Activated naive CD8-positive, alpha-beta T cell treated with anti-CD3 and anti-CD28 coated beads for 36 hours (primary cell): ENCODE data around the gene CEACAM18. TPM values are rescaled to one million over a fixed set of nuclear protein-coding genes. Genes with fewer than 3 reads are reported as not detected.
"Not testable (repeated sequence)": the region's sequence is repeated elsewhere in the genome, so short reads cannot be mapped to it uniquely, and the experiment has no call there.

ENCODE experiments used
- DNase-seq: peaks from one replicate; pipeline ENCODE4 v3.0.0; 2021
- H3K27ac Mint-ChIP-seq: one replicate; pipeline ENCODE4 v1.8.0; 2022; ENCODE audit warnings: mild to moderate bottlenecking, moderate library complexity, mixed read lengths
- H3K27me3 Mint-ChIP-seq: one replicate; pipeline ENCODE4 v1.8.0; 2022; ENCODE audit warnings: mild to moderate bottlenecking, mixed read lengths
- H3K36me3 Mint-ChIP-seq: one replicate; pipeline ENCODE4 v1.8.0; 2021; ENCODE audit warnings: mild to moderate bottlenecking, mixed read lengths
- H3K4me1 Mint-ChIP-seq: one replicate; pipeline ENCODE4 v1.8.0; 2021; ENCODE audit warnings: mixed read lengths
- H3K4me3 Mint-ChIP-seq: one replicate; pipeline ENCODE4 v1.8.0; 2022; ENCODE audit warnings: mild to moderate bottlenecking, moderate library complexity, mixed read lengths
- H3K9me3 Mint-ChIP-seq: one replicate; pipeline ENCODE4 v1.8.0; 2022; ENCODE audit warnings: mixed read lengths
- total RNA-seq, 2 experiments: library from RNA; stranded (reverse); gene quantifications; one replicate each; pipeline ENCODE4 v1.2.3, GENCODE V29; 2021

Gene CEACAM18
- total RNA-seq = not detected

- no peak within 1 kb of the TSS for H3K27ac Mint-ChIP-seq
- H3K4me3 Mint-ChIP-seq = no peak within 1 kb of the TSS
- H3K36me3 Mint-ChIP-seq = peaks cover 1% of the 10 kb centered on the region
- DNase-seq = no peak
- H3K27me3 Mint-ChIP-seq = peaks cover 23% of the 10 kb centered on the region
- no peaks in the 10 kb centered on the region for H3K9me3 Mint-ChIP-seq
- peaks cover 5% of the 10 kb centered on the region for H3K4me1 Mint-ChIP-seq
Observed at GRCh38 chr19:51478381-51479234, at the start of gene CEACAM18. Gene CEACAM18 (plus strand): TSS chr19:51478539.

GRCh38 chr19:51430221-51430620 lies 48.1 kb upstream of the CEACAM18 start:
- Mint-ChIP-seq H3K27ac (no peak overlapping the region), H3K36me3 (no peaks in the 10 kb centered on the region), H3K4me3 (no peak overlapping the region), H3K9me3 (no peaks in the 10 kb centered on the region), H3K4me1 (peaks cover 2% of the 10 kb centered on the region), H3K27me3 (peaks cover 5% of the 10 kb centered on the region)
- no peak for DNase-seq

- no peaks in the 10 kb centered on the region for H3K36me3 Mint-ChIP-seq
- H3K4me1 Mint-ChIP-seq = peaks cover 2% of the 10 kb centered on the region
- no peak for DNase-seq
- peaks cover 6% of the 10 kb centered on the region for H3K27me3 Mint-ChIP-seq
- H3K9me3 Mint-ChIP-seq = no peaks in the 10 kb centered on the region
- no peak overlapping the region for H3K27ac Mint-ChIP-seq
- no peak overlapping the region for H3K4me3 Mint-ChIP-seq
Observed at GRCh38 chr19:51431124-51431523, 47.2 kb upstream of the CEACAM18 start.

- Mint-ChIP-seq H3K36me3 (no peaks in the 10 kb centered on the region), H3K27me3 (peaks cover 10% of the 10 kb centered on the region), H3K4me3 (no peak overlapping the region), H3K4me1 (peaks cover 2% of the 10 kb centered on the region), H3K27ac (no peak overlapping the region), H3K9me3 (no peaks in the 10 kb centered on the region)
- DNase-seq = no peak
Observed at GRCh38 chr19:51433043-51433442, 45.3 kb upstream of the CEACAM18 start.

- no peak for DNase-seq
- Mint-ChIP-seq H3K27ac (no peak overlapping the region), H3K4me3 (no peak overlapping the region), H3K27me3 (peaks cover 12% of the 10 kb centered on the region), H3K36me3 (no peaks in the 10 kb centered on the region), H3K4me1 (peaks cover 14% of the 10 kb centered on the region), H3K9me3 (no peaks in the 10 kb centered on the region)
Observed at GRCh38 chr19:51434456-51434855, 43.9 kb upstream of the CEACAM18 start.

- H3K27ac Mint-ChIP-seq = no peak overlapping the region
- H3K27me3 Mint-ChIP-seq = peaks cover 14% of the 10 kb centered on the region
- H3K4me3 Mint-ChIP-seq = no peak overlapping the region
- H3K9me3 Mint-ChIP-seq = no peaks in the 10 kb centered on the region
- peaks cover 48% of the 10 kb centered on the region for H3K4me1 Mint-ChIP-seq
- no peaks in the 10 kb centered on the region for H3K36me3 Mint-ChIP-seq
- peak; percentile 15 for DNase-seq
Observed at GRCh38 chr19:51439021-51439465, 39.3 kb upstream of the CEACAM18 start.

GRCh38 chr19:51440052-51440451 lies 38.3 kb upstream of the CEACAM18 start:
- Mint-ChIP-seq H3K4me3 (peak overlapping the region; percentile 3), H3K4me1 (peaks cover 48% of the 10 kb centered on the region)

GRCh38 chr19:51440846-51441409 lies 37.4 kb upstream of the CEACAM18 start:
- peak; percentile 57 for DNase-seq
- Mint-ChIP-seq H3K27me3 (peaks cover 16% of the 10 kb centered on the region), H3K36me3 (no peaks in the 10 kb centered on the region), H3K9me3 (no peaks in the 10 kb centered on the region), H3K4me3 (peak overlapping the region; percentile 67), H3K4me1 (peaks cover 48% of the 10 kb centered on the region), H3K27ac (peak overlapping the region; percentile 95)

More at GRCh38 chr19:51440052-51440451, 38.3 kb upstream of the CEACAM18 start:
- H3K27me3 Mint-ChIP-seq = peaks cover 16% of the 10 kb centered on the region
- no peak for DNase-seq
- H3K9me3 Mint-ChIP-seq = no peaks in the 10 kb centered on the region
- no peak overlapping the region for H3K27ac Mint-ChIP-seq
- no peaks in the 10 kb centered on the region for H3K36me3 Mint-ChIP-seq

GRCh38 chr19:51441410-51442390 lies 36.6 kb upstream of the CEACAM18 start:
- Mint-ChIP-seq H3K9me3 (no peaks in the 10 kb centered on the region), H3K36me3 (no peaks in the 10 kb centered on the region), H3K27ac (peak overlapping the region; percentile 95), H3K4me1 (peaks cover 48% of the 10 kb centered on the region), H3K4me3 (peak overlapping the region; percentile 67), H3K27me3 (peaks cover 10% of the 10 kb centered on the region)
- DNase-seq = peak; percentile 91

- not testable (repeated sequence) for H3K36me3 Mint-ChIP-seq, H3K27ac Mint-ChIP-seq, H3K4me3 Mint-ChIP-seq, H3K27me3 Mint-ChIP-seq, DNase-seq
- H3K4me1 Mint-ChIP-seq = peaks cover 28% of the 10 kb centered on the region
- peaks cover 22% of the 10 kb centered on the region for H3K9me3 Mint-ChIP-seq
Observed at GRCh38 chr19:51447510-51447909, 30.8 kb upstream of the CEACAM18 start.

GRCh38 chr19:51448011-51448410 lies 30.3 kb upstream of the CEACAM18 start:
- DNase-seq = no peak
- Mint-ChIP-seq H3K9me3 (peaks cover 22% of the 10 kb centered on the region), H3K27me3 (peaks cover 8% of the 10 kb centered on the region), H3K4me3 (peak overlapping the region; percentile 43), H3K27ac (peak overlapping the region; percentile 65), H3K4me1 (peaks cover 23% of the 10 kb centered on the region), H3K36me3 (peaks cover 5% of the 10 kb centered on the region)

- Mint-ChIP-seq H3K36me3 (peaks cover 5% of the 10 kb centered on the region), H3K27me3 (peaks cover 8% of the 10 kb centered on the region), H3K9me3 (peaks cover 22% of the 10 kb centered on the region), H3K4me3 (peak overlapping the region; percentile 43), H3K4me1 (peaks cover 19% of the 10 kb centered on the region), H3K27ac (peak overlapping the region; percentile 16)
- DNase-seq = peak; percentile 64
Observed at GRCh38 chr19:51448411-51449016, 29.8 kb upstream of the CEACAM18 start.

- Mint-ChIP-seq H3K36me3 (peaks cover 5% of the 10 kb centered on the region), H3K4me3 (no peak overlapping the region), H3K9me3 (peaks cover 22% of the 10 kb centered on the region), H3K4me1 (peaks cover 19% of the 10 kb centered on the region), H3K27me3 (peaks cover 3% of the 10 kb centered on the region), H3K27ac (peak overlapping the region; percentile 56)
- DNase-seq = no peak
Observed at GRCh38 chr19:51450730-51451307, 27.5 kb upstream of the CEACAM18 start.
